Esophagus squamous epithelium (tissue), 5 donors: ENCODE measurements around the gene SHF. TPM values are rescaled to one million over a fixed set of nuclear protein-coding genes. Genes with fewer than 3 reads are reported as not detected.

Experiments used
- DNase-seq: peaks from one replicate; lab custom pipeline; 2025; lab: John Stamatoyannopoulos, UW
- H3K27ac ChIP-seq, 4 donors: fragments of 200-600 bp; sonication (generic); one replicate each; pipeline ENCODE4 v1.5.1; 2016 to 2019; ENCODE audit warnings: mild to moderate bottlenecking in 1 of 4
- H3K27me3 ChIP-seq, 4 donors: fragments of 200-600 bp; sonication (generic); 1 replicate in 3 of 4; 2 replicates in 1 of 4; pipeline versions ENCODE4 v1.5.1 to v1.6.0; 2017 to 2021; ENCODE audit warnings: antibody characterized with exemption in 1 of 4
- H3K36me3 ChIP-seq, 3 donors: fragments of 200-600 bp; sonication (generic); one replicate each; pipeline ENCODE4 v1.5.1; 2016 to 2019
- H3K4me1 ChIP-seq, 3 donors: fragments of 200-600 bp; sonication (generic); one replicate each; pipeline ENCODE4 v1.5.1; 2017 to 2019
- H3K4me3 ChIP-seq, 4 donors: fragments of 200-600 bp; sonication (generic); 1 replicate in 3 of 4; 2 replicates in 1 of 4; pipeline ENCODE4 v1.5.1; 2016 to 2019; ENCODE audit warnings: mild to moderate bottlenecking in 2 of 4, moderate library complexity in 1 of 4
- H3K9me3 ChIP-seq, 3 donors: fragments of 200-600 bp; sonication (generic); one replicate each; pipeline ENCODE4 v1.5.1; 2016 to 2019
- POLR2A ChIP-seq, 4 donors: fragments of 450-650 bp; IDR thresholded peaks; one replicate each; pipeline ENCODE4 v1.6.1; 2017; ENCODE audit warnings: antibody characterized with exemption in 4 of 4, mild to moderate bottlenecking in 4 of 4, moderate library complexity in 3 of 4
- WGBS, 2 donors: methylation state at CpG; one replicate each; pipeline ENCODE4 v1.1.5; 2018; 5-methylcytosine and 5-hydroxymethylcytosine counted together
- intact Hi-C: fragments of 100-400 bp; cut with DNase I; formaldehyde crosslinking; loops from one replicate; pipeline ENCODE4 v1.15.0; 2022
- total RNA-seq, 4 donors: library from RNA; depleted of rRNA; stranded (reverse); fragments of >200 nt; gene quantifications; one replicate each; pipeline ENCODE4 v1.1.0, GENCODE V29; 2016
- TF ChIP-seq, protein P1 (sequence below), 6 experiments: fragments of 450-650 bp in 4 of 6; fragments of 200-600 bp in 2 of 6; sonication (generic) in 2 of 6; IDR thresholded peaks; one replicate each; pipeline ENCODE4 v1.5.1; 2016 to 2019; ENCODE audit warnings: antibody characterized with exemption in 6 of 6, mild to moderate bottlenecking in 4 of 6, moderate library complexity in 4 of 6
- donor health status: DM: yes; HTN: yes; CAD: no.

Gene SHF
- total RNA-seq, 4 donors from 2014 or later: 1.9 to 12.0 (median 5.7) TPM

DNA sequence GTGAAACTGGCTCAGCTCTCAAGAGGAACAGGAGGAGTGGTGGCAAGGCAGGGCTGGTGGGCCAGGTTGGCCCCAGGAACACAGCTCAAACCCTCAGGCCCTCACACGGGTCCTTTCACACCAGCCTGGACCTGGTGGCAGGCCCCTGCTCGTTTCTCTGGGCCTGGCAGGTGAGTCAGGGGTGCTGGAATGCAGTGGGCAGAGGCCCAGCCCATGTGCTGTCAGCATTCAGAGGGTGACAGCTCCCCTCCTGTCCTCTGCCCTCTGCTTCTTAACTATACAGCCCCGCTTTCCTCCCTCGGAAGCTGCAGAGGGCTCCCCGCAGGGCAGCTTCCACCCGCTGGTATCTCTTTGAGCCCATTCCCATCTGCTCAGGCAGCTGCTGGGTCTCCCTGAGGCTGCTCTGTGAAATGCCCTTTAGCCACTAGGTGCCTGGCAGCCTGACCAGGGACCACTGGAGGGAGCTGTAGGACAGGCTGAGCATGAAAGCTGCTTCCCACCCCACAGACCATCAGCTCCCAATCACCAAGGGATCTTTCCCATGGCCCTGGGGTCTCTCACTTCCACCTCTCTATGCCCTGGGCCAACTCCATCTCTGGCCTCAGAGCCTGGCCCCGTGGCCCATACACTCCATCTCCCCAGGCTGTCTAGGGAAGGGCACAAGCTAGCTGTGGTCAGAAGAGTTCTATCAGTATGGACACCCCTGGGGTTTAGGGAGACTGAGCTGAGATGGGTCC lies 24.8 kb downstream of the SHF start:
- DNase-seq: no peak
- peaks cover 0 to 33% (median 0%) of the 10 kb centered on the region in 3 donors for H3K36me3 ChIP-seq
- no peaks in the 10 kb centered on the region for H3K9me3 ChIP-seq
- no peak for TF ChIP-seq POLR2A (IDR thresholded peaks at IDR 0.05)
- TF ChIP-seq, protein P1, sequence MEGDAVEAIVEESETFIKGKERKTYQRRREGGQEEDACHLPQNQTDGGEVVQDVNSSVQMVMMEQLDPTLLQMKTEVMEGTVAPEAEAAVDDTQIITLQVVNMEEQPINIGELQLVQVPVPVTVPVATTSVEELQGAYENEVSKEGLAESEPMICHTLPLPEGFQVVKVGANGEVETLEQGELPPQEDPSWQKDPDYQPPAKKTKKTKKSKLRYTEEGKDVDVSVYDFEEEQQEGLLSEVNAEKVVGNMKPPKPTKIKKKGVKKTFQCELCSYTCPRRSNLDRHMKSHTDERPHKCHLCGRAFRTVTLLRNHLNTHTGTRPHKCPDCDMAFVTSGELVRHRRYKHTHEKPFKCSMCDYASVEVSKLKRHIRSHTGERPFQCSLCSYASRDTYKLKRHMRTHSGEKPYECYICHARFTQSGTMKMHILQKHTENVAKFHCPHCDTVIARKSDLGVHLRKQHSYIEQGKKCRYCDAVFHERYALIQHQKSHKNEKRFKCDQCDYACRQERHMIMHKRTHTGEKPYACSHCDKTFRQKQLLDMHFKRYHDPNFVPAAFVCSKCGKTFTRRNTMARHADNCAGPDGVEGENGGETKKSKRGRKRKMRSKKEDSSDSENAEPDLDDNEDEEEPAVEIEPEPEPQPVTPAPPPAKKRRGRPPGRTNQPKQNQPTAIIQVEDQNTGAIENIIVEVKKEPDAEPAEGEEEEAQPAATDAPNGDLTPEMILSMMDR (IDR thresholded peaks at IDR 0.05): peak; percentile 49 to 88 (median 80)
- peaks cover 31 to 100% (median 34%) of the 10 kb centered on the region in 3 donors for H3K4me1 ChIP-seq
- WGBS, 2 donors: 0 to 3% methylated on average over 3 of the region's 7 CpGs
- intact Hi-C loops: no loop called here
- no peak overlapping the region for H3K4me3 ChIP-seq
- peak overlapping the region; percentile 87 to 99 (median 92) for H3K27ac ChIP-seq
- H3K27me3 ChIP-seq: no peaks in the 10 kb centered on the region

DNA sequence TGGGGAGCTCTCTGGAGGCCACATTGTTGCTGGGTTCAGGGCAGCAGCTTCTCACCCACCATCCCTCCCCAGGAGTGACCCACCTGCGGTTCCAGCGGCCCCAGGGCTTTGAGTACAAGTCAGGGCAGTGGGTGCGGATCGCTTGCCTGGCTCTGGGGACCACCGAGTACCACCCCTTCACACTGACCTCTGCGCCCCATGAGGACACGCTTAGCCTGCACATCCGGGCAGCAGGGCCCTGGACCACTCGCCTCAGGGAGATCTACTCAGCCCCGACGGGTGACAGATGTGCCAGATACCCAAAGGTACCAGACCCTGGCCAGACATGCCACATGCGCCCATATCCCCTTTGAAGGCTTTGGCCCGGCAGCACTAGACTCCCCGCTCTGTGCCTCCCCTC lies 26.1 kb downstream of the SHF start:
- TF ChIP-seq, protein P1 (IDR thresholded peaks at IDR 0.05): no peak
- TF ChIP-seq POLR2A (IDR thresholded peaks at IDR 0.05): no peak
- H3K4me1 ChIP-seq: peaks cover 28 to 100% (median 41%) of the 10 kb centered on the region in 3 donors
- peak overlapping the region; percentile 87 to 99 (median 92) for H3K27ac ChIP-seq
- peaks cover 0 to 34% (median 0%) of the 10 kb centered on the region in 3 donors for H3K36me3 ChIP-seq
- no peaks in the 10 kb centered on the region for H3K27me3 ChIP-seq
- WGBS, 2 donors: 83 to 93% methylated on average over 7 to 10 of the region's 14 CpGs
- intact Hi-C loops: no loop called here
- no peak overlapping the region for H3K4me3 ChIP-seq
- no peak for DNase-seq
- H3K9me3 ChIP-seq: no peaks in the 10 kb centered on the region

DNA sequence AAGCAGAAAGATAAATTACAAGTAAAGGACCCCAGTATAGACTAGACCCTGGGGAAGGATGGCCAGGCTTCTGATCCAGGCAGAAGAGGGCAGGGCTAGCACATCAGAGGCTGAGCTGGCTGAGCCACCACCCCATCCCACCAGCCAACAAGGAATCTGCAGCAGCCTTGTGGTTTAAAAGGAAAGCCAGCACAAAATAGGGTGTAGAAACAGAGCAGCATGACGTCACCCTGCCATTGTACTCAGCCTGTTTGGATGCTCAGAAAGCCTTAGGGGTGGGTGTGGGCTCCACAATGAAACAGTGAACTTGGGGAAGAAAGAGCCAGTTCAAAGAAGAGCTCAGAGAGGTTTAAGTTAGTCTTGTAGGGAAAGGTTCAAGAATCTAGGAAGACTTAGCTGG lies 29.8 kb downstream of the SHF start:
- Histone ChIP-seq H3K9me3 (no peaks in the 10 kb centered on the region), H3K4me3 (no peak overlapping the region), H3K27me3 (no peaks in the 10 kb centered on the region), H3K4me1 (peaks cover 19 to 93% (median 26%) of the 10 kb centered on the region in 3 donors), H3K36me3 (peaks cover 0 to 41% (median 0%) of the 10 kb centered on the region in 3 donors), H3K27ac (peak overlapping the region; percentile 35 to 99 (median 84))
- intact Hi-C loops: no loop called here
- TF ChIP-seq POLR2A (IDR thresholded peaks at IDR 0.05): no peak
- TF ChIP-seq, protein P1 (IDR thresholded peaks at IDR 0.05): no peak
- DNase-seq: no peak
- 12 to 50% methylated on average over 1 of the region's 1 CpG for WGBS, 2 donors

DNA sequence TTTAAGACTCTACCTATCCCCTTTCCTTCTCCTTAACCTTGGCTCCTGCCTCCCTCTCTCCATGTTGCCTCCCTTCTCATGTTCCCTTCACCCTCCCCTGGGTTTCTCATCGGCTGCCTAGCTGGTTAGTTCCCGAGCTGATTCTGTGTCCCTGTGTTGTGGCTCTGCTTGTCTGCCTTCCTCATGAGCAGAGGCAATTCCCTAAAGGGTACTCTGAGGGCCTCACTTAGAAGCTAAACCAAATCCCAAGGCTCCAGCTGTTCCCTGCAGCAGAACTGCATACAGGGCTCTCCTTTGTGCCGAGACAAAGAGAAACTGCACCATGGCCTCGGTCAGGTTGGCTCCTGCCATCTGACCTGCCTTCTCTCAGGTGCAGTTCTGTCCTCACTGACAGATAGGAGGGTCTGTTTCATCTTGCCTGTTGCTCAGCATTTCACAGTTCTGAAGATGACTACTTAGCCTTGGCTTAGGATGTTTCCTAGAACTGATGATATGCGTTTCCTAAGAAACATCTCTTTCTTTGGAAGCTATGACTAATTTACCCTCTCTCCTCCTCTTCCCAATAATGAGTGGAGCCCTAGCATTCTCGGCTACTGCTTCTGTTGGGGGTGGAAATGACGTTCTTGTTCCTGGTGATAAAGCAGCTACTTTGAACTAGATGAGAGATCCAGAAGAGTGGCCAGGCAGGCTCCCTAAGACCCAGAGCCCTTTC lies 30.9 kb downstream of the SHF start:
- 26 to 51% methylated on average over 6 to 7 of the region's 7 CpGs for WGBS, 2 donors
- H3K27ac ChIP-seq: peak overlapping the region; percentile 75 to 99 (median 84)
- intact Hi-C loops: no loop called here

More for the DNA sequence above, 30.9 kb downstream of the SHF start:
- Histone ChIP-seq H3K27me3 (no peaks in the 10 kb centered on the region), H3K36me3 (peaks cover 0 to 52% (median 6%) of the 10 kb centered on the region in 3 donors), H3K4me1 (peaks cover 10 to 82% (median 15%) of the 10 kb centered on the region in 3 donors), H3K4me3 (no peak overlapping the region), H3K9me3 (no peaks in the 10 kb centered on the region)
- no peak for TF ChIP-seq POLR2A (IDR thresholded peaks at IDR 0.05)
- TF ChIP-seq, protein P1 (IDR thresholded peaks at IDR 0.05): no peak
- no peak for DNase-seq
